ENCODE measurements around the gene TCF7L1.

TCF7L1 gene

DNA sequence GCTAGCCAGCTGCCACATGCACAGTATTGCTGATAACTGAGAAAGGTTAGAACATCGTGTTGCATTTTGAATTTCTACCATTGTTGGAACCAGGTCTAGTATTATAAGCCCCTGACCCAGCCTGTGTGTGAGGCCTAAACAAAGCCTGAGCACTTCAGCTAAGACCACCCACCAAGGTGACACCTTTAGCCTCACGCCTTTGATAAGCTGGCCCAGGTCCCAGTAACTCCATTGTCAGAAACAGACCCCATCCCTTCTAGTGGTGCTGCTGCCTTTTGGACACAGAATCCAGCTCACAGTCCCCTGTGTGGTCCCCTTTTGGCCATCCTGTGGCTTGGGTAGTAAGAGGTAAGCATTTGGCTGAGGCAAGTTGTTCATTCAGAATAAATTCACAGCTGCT, 223.0 kb downstream of the TCF7L1 start:
- DNase-seq (ENCODE audit: low spot score), result no peak

- no peak for DNase-seq (ENCODE audit: low spot score)
Observed at GRCh38 chr2:85357736-85358135, 224.5 kb downstream of the TCF7L1 start.
